Pons (tissue), 1 donor: Measurements from ENCODE around the gene PTGES3L.

Experiments
- DNase-seq: peaks from one replicate; pipeline ENCODE4 v3.0.0-alpha.2; 2016; ENCODE audit warnings: low spot score

Gene PTGES3L

GRCh38 chr17:42979511-42980273 is at the start of gene PTGES3L:
Gene PTGES3L, minus strand, starts transcription at chr17:42980080. Its CDS starts 27 bp downstream, at chr17:42980053.
- no peak for DNase-seq

GRCh38 chr17:43028221-43028861 is 48.5 kb upstream of the PTGES3L start:
- DNase-seq, result no peak

- DNase-seq, result no peak
Observed at GRCh38 chr17:43027091-43028032, 47.5 kb upstream of the PTGES3L start.

- no peak for DNase-seq
Observed at GRCh38 chr17:43026595-43026994, 46.7 kb upstream of the PTGES3L start.

- no peak for DNase-seq
Observed at GRCh38 chr17:43025766-43026537, 46.1 kb upstream of the PTGES3L start.

- no peak for DNase-seq
Observed at GRCh38 chr17:43025290-43025657, 45.4 kb upstream of the PTGES3L start.

- DNase-seq, result peak; percentile 96
Observed at GRCh38 chr17:43024407-43025289, 44.8 kb upstream of the PTGES3L start, which contains the start of gene RND2. Gene RND2, plus strand, starts transcription at chr17:43025231. Its CDS starts 117 bp downstream, at chr17:43025348.

- DNase-seq, result peak; percentile 71
Observed at GRCh38 chr17:43021741-43022512, 42.0 kb upstream of the PTGES3L start, which contains the start of gene VAT1. Gene VAT1, minus strand, starts transcription at chr17:43022385. Its CDS starts 63 bp downstream, at chr17:43022322.

GRCh38 chr17:43020789-43021740 is 41.2 kb upstream of the PTGES3L start:
- DNase-seq, result no peak

GRCh38 chr17:43020030-43020621 is 40.2 kb upstream of the PTGES3L start:
- no peak for DNase-seq

GRCh38 chr17:43019418-43019817 is 39.5 kb upstream of the PTGES3L start:
- no peak for DNase-seq

- DNase-seq, result no peak
Observed at GRCh38 chr17:43018932-43019331, 39.1 kb upstream of the PTGES3L start.

GRCh38 chr17:43018008-43018853 is 38.4 kb upstream of the PTGES3L start:
- DNase-seq, result no peak

- no peak for DNase-seq
Observed at GRCh38 chr17:43016216-43016615, 36.3 kb upstream of the PTGES3L start.

- DNase-seq, result no peak
Observed at GRCh38 chr17:43015579-43015978, 35.7 kb upstream of the PTGES3L start.

GRCh38 chr17:43014649-43015542 is 35.0 kb upstream of the PTGES3L start:
- DNase-seq, result no peak
